A549 treated with AZD2906 at 1 μM for 4 hours (cell line): Measurements from ENCODE around the gene C22orf31. TPM values are rescaled to one million over a fixed set of nuclear protein-coding genes. Genes with fewer than 3 reads are reported as not detected.

ENCODE experiments used
- total RNA-seq: library from RNA; stranded (reverse); fragments of 200-300 nt; extraction: Qiagen RNA extraction; gene quantifications from 5 replicates; pipeline ENCODE4 v1.2.3, GENCODE V29; 2022

C22orf31 gene
- total RNA-seq: not detected in 5 replicates

DNA sequence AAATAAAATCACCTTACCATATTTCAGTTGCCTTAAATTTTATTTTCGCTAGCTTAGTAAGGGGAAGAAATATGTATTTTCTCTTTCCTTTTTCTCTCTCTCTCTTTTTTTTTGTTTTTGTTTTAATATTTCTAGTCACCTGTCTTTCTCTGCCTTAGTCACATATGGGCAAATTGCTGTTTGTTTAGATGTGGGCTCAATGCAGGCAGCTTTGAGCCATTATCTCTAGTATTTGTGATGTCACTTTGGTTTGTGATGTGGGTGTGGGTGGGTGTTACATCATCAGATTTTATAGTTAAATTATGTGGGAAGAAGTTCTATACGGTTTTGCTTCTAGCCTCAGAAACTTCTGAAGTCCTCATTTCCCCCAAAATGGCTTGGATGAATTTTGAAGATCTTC is at the start of gene C22orf31:
TSS of gene C22orf31 (minus strand) at position 59 of the 400 bp plus-strand sequence. CDS start at position 20, 39 bp downstream.

DNA sequence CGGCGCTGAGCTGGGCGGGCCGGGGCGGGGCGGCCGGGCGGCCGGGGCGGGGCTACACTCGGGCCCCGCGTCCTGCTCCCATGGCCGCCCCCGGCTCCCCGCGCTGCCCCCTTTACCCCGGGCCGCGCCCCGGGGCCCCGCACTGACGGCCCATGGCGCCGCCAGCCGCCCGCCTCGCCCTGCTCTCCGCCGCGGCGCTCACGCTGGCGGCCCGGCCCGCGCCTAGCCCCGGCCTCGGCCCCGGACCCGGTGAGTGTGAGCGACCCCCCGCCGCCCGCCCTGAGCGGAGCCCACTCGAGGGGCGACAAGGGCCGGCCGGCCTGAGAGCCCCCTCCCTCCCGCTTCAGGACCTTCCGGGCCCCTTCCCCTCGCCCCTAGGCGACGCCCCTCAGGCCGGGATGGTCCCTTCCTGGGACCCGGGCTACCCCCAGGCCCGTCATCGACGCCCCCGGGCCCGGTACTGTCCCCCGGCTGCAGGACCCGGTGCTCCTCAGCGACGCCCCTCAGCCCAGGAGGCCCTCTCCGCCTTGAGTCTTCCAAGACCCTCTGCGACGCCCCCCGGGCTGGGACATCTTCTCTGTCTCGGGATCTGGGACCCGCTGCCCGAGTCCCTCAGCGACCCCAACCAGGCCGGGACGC is 11.5 kb upstream of the C22orf31 start, which contains the start of gene KREMEN1:
TSS of gene KREMEN1 (plus strand) at position 57 of the 639 bp plus-strand sequence. CDS start at position 153, 96 bp downstream.

Other genes starting within 250 kb of the C22orf31 start
- 6.3 to 7.8 TPM (median 7.3 TPM) in 5 replicates for gene ZNRF3, start 178.3 kb downstream of the C22orf31 start, total RNA-seq
- gene KREMEN1, start 11.2 kb upstream of the C22orf31 start, total RNA-seq: 3.4 to 4.8 TPM (median 4.5 TPM) in 5 replicates
- 0.32 to 0.53 TPM (median 0.42 TPM) in 5 replicates for gene EMID1, start 144.1 kb upstream of the C22orf31 start, total RNA-seq
- gene RHBDD3, start 206.2 kb upstream of the C22orf31 start, total RNA-seq: 19.1 to 29.9 TPM (median 26.5 TPM) in 5 replicates
- gene EWSR1, start 206.4 kb upstream of the C22orf31 start, total RNA-seq: 206 to 231 TPM (median 212 TPM) in 5 replicates
- 26.9 to 46.0 TPM (median 40.3 TPM) in 5 replicates for gene GAS2L1, start 244.8 kb upstream of the C22orf31 start, total RNA-seq